CD4-positive, alpha-beta T cell treated with Interleukin-4 for 1 hour (primary cell): ENCODE data around the gene HEPACAM2.

Experiments
- DNase-seq, 2 donors: peaks; one replicate each; pipeline ENCODE4 v3.0.0-alpha.2; 2020 to 2022

Gene HEPACAM2

GRCh38 chr7:93202594-93203250 lies 23.5 kb downstream of the HEPACAM2 start:
- no peak for DNase-seq

GRCh38 chr7:93198472-93198871 lies 27.8 kb downstream of the HEPACAM2 start:
- no peak for DNase-seq

GRCh38 chr7:93196336-93196735 lies 29.9 kb downstream of the HEPACAM2 start:
- peak in 1 of 2 donors; percentile 15 for DNase-seq

GRCh38 chr7:93194386-93194785 lies 31.9 kb downstream of the HEPACAM2 start:
- DNase-seq, result no peak

- no peak for DNase-seq
Observed at GRCh38 chr7:93188870-93189634, 37.2 kb downstream of the HEPACAM2 start.

GRCh38 chr7:93185303-93186027 lies 40.8 kb downstream of the HEPACAM2 start:
- DNase-seq, result no peak

GRCh38 chr7:93179173-93179572 lies 47.1 kb downstream of the HEPACAM2 start:
- DNase-seq, result no peak

GRCh38 chr7:93178213-93178612 lies 48.1 kb downstream of the HEPACAM2 start:
- DNase-seq, result no peak

- no peak for DNase-seq
Observed at GRCh38 chr7:93176992-93177580, 49.2 kb downstream of the HEPACAM2 start.

GRCh38 chr7:93175219-93175618 lies 51.0 kb downstream of the HEPACAM2 start:
- no peak for DNase-seq

- no peak for DNase-seq
Observed at GRCh38 chr7:93172683-93173082, 53.6 kb downstream of the HEPACAM2 start.

- no peak for DNase-seq
Observed at GRCh38 chr7:93171606-93172226, 54.6 kb downstream of the HEPACAM2 start.

GRCh38 chr7:93165447-93165846 lies 60.8 kb downstream of the HEPACAM2 start:
- peak in 1 of 2 donors; percentile 68 for DNase-seq

- DNase-seq, result no peak
Observed at GRCh38 chr7:93164766-93165165, 61.5 kb downstream of the HEPACAM2 start.

GRCh38 chr7:93161181-93161762 lies 65.0 kb downstream of the HEPACAM2 start:
- no peak for DNase-seq

GRCh38 chr7:93160410-93160809 lies 65.9 kb downstream of the HEPACAM2 start:
- no peak for DNase-seq

- no peak for DNase-seq
Observed at GRCh38 chr7:93159490-93159889, 66.8 kb downstream of the HEPACAM2 start.

GRCh38 chr7:93156884-93157283 lies 69.4 kb downstream of the HEPACAM2 start:
- no peak for DNase-seq

GRCh38 chr7:93150200-93150835 lies 76.0 kb downstream of the HEPACAM2 start:
- no peak for DNase-seq

GRCh38 chr7:93148727-93149126 lies 77.5 kb downstream of the HEPACAM2 start:
- DNase-seq, result no peak

GRCh38 chr7:93148144-93148543 lies 78.1 kb downstream of the HEPACAM2 start, which contains the start of gene SAMD9L:
Gene SAMD9L (minus strand): TSS chr7:93148385. CDS start chr7:93135971, 12,414 bp downstream.
- DNase-seq, result peak in 1 of 2 donors; percentile 46

GRCh38 chr7:93147363-93147762 lies 78.9 kb downstream of the HEPACAM2 start:
- peak; percentile 34 to 62 for DNase-seq
